H1 (cell line): Measurements from ENCODE around the gene THBS1.
A peak's percentile ranks its signal among the peaks of the same experiment; 100 is the strongest.

Source experiments
- BRCA1 ChIP-seq: IDR thresholded peaks from 2 replicates; pipeline ENCODE4 v1.6.1; 2012; ENCODE audit warnings: low read depth, low read length, improper control_type of control experiment
- CTCF ChIP-seq, 3 experiments: IDR thresholded peaks; 1 replicate in 2 of 3; 2 replicates in 1 of 3; pipeline versions ENCODE4 v1.5.1 to v1.6.1; 2011; ENCODE audit warnings: low read length in 3 of 3, mild to moderate bottlenecking in 3 of 3, inconsistent platforms in 2 of 3, low read depth in 1 of 3, moderate library complexity in 1 of 3; ENCODE audit not compliant: insufficient read depth in 1 of 3; ENCODE audit errors: control extremely low read depth in 1 of 3
- EP300 ChIP-seq, 2 experiments: IDR thresholded peaks; 1 replicate in 1 of 2; 2 replicates in 1 of 2; pipeline ENCODE4 v1.6.1; 2011 to 2012; ENCODE audit warnings: low read depth in 2 of 2, low read length in 2 of 2, mild to moderate bottlenecking in 2 of 2, borderline replicate concordance in 1 of 2, inconsistent platforms in 1 of 2, moderate library complexity in 1 of 2
- EZH2 ChIP-seq: fragments of 200-600 bp; sonication (generic); IDR thresholded peaks from 2 replicates; pipeline ENCODE4 v1.7.1; 2012; ENCODE audit warnings: low read depth, mild to moderate bottlenecking, moderate library complexity, low read length, inconsistent platforms; ENCODE audit not compliant: severe bottlenecking
- MAX ChIP-seq: IDR thresholded peaks from 2 replicates; pipeline ENCODE4 v1.6.1; 2012; ENCODE audit warnings: inconsistent platforms
- POLR2AphosphoS5 ChIP-seq: IDR thresholded peaks from 2 replicates; pipeline ENCODE4 v1.6.1; 2011; ENCODE audit warnings: low read depth, low read length
- SIX5 ChIP-seq: IDR thresholded peaks from 2 replicates; pipeline ENCODE4 v1.6.1; 2011; ENCODE audit warnings: mild to moderate bottlenecking, low read depth, low read length
- ZNF274 ChIP-seq: IDR thresholded peaks from 2 replicates; pipeline ENCODE4 v1.7.0; 2012; ENCODE audit warnings: low read length, borderline replicate concordance; ENCODE audit errors: extremely low read depth

- TF ChIP-seq MAX (no peak), EP300 (IDR thresholded peaks at IDR 0.05; ENCODE audit: borderline replicate concordance in 1 of 2, low read depth in 2 of 2, low read length in 2 of 2) (no peak), CTCF (IDR thresholded peaks at IDR 0.05; ENCODE audit: control extremely low read depth in 1 of 3, insufficient read depth in 1 of 3, low read depth in 1 of 3, low read length in 3 of 3) (no peak), SIX5 (no peak), POLR2AphosphoS5 (peak; percentile 92), EZH2 (no peak), BRCA1 (no peak), ZNF274 (no peak)
These were observed 9.2 kb downstream of the THBS1 start for GRCh38 chr15:39589815-39590644.
